GM12878 (cell line): ENCODE results near the gene NAT8L. TPM values are rescaled to one million over a fixed set of nuclear protein-coding genes. Genes with fewer than 3 reads are reported as not detected.

ENCODE experiments used
- ATAC-seq: fragments of 200-7000 bp; cut with Tn5 transposase; 3 replicates; pipeline ENCODE4 v1.9.1; 2020; ENCODE audit warnings: mild to moderate bottlenecking, moderate library complexity
- BruUV-seq: library from RNA; stranded (reverse); fragments of 400-500 nt; replicated peaks from 2 replicates; lab custom pipeline; 2021; lab: Mats Ljungman, UMichigan
- CTCF ChIA-PET: fragments of 300-600 bp; sonication (Branson Sonifier 250); formaldehyde crosslinking; extraction: SDS; loops from one replicate; lab custom pipeline; 2021; ENCODE audit warnings: inconsistent platforms; lab: Yijun Ruan, JAX
- POLR2A ChIA-PET: fragments of 350-600 bp; formaldehyde crosslinking; extraction: SDS; loops from one replicate; lab custom pipeline; 2021; ENCODE audit warnings: inconsistent platforms; lab: Charles Lee
- RAD21 ChIA-PET: fragments of 300-600 bp; sonication (Branson Sonifier 250); formaldehyde crosslinking; loops from one replicate; lab custom pipeline; 2023; ENCODE audit warnings: antibody characterized with exemption; ENCODE audit not compliant: unreplicated experiment; lab: Charles Lee
- SMC1A ChIA-PET: fragments of 300-600 bp; sonication (Branson Sonifier 250); formaldehyde crosslinking; loops from one replicate; lab custom pipeline; 2023; ENCODE audit not compliant: unreplicated experiment, uncharacterized antibody; lab: Charles Lee
- DNase-seq: peaks from one replicate; pipeline ENCODE4 v3.0.0-alpha.2; 2011; ENCODE audit warnings: low read depth, low spot score
- FAIRE-seq: peaks from 3 replicates; lab custom pipeline; 2011; peaks lifted over from hg19 to GRCh38; lab: Jason Lieb, UNC
- H2AFZ ChIP-seq: 2 replicates; pipeline ENCODE4 v1.6.0; 2011; ENCODE audit warnings: low read depth, low read length, control low read depth; ENCODE audit not compliant: control insufficient read depth
- H3K27ac ChIP-seq: 2 replicates; pipeline ENCODE4 v1.5.1; 2011; ENCODE audit warnings: control low read depth; ENCODE audit not compliant: control insufficient read depth, insufficient read depth
- H3K27me3 ChIP-seq, 2 experiments: replicated peaks in 1 of 2; 2 replicates each; pipeline versions ENCODE4 v1.6.0 to v1.6.1; 2011; ENCODE audit warnings: low read length in 1 of 2; ENCODE audit not compliant: control insufficient read depth in 2 of 2, insufficient read depth in 2 of 2
- H3K36me3 ChIP-seq, 2 experiments: 2 replicates each; pipeline ENCODE4 v1.5.1; 2011; ENCODE audit warnings: low read length in 1 of 2; ENCODE audit not compliant: control insufficient read depth in 2 of 2, insufficient read depth in 2 of 2
- H3K4me1 ChIP-seq: 2 replicates; pipeline ENCODE4 v1.6.1; 2011; ENCODE audit warnings: mild to moderate bottlenecking, low read length, moderate library complexity, mixed read lengths; ENCODE audit not compliant: control insufficient read depth, insufficient read depth
- H3K4me2 ChIP-seq: 2 replicates; pipeline ENCODE4 v1.6.0; 2011; ENCODE audit warnings: control low read depth; ENCODE audit not compliant: control insufficient read depth, insufficient read depth
- H3K4me3 ChIP-seq: fragments of 200-600 bp; sonication (generic); 2 replicates; pipeline ENCODE4 v1.5.1; 2016
- H3K79me2 ChIP-seq: 2 replicates; pipeline ENCODE4 v1.6.0; 2011; ENCODE audit warnings: low read length; ENCODE audit not compliant: control insufficient read depth, insufficient read depth
- H3K9ac ChIP-seq: 2 replicates; pipeline ENCODE4 v1.8.0; 2011; ENCODE audit warnings: low read length, control low read depth, mixed read lengths; ENCODE audit not compliant: control insufficient read depth, insufficient read depth
- H3K9me3 ChIP-seq: replicated peaks from 3 replicates; pipeline ENCODE4 v1.5.1; 2011; ENCODE audit warnings: mild to moderate bottlenecking, low read length; ENCODE audit not compliant: control insufficient read depth, insufficient read depth
- H4K20me1 ChIP-seq: 2 replicates; pipeline ENCODE4 v1.6.0; 2011; ENCODE audit not compliant: control insufficient read depth, insufficient read depth
- CHD4 ChIP-seq: fragments of 200-600 bp; sonication (generic); IDR thresholded peaks from 2 replicates; pipeline ENCODE4 v1.6.1; 2016; ENCODE audit warnings: mild to moderate bottlenecking
- EED ChIP-seq: sonication (generic); IDR thresholded peaks from 2 replicates; pipeline ENCODE4 v1.6.1; 2016; ENCODE audit warnings: antibody characterized with exemption, low read depth
- EGR1 ChIP-seq, 2 experiments: IDR thresholded peaks; 1 replicate in 1 of 2; 2 replicates in 1 of 2; pipeline ENCODE4 v1.6.1; 2011 to 2012; ENCODE audit warnings: low read depth in 2 of 2, low read length in 2 of 2, borderline replicate concordance in 1 of 2, mild to moderate bottlenecking in 1 of 2, moderate library complexity in 1 of 2
- MYC ChIP-seq: IDR thresholded peaks from 2 replicates; pipeline ENCODE4 v1.6.1; 2011; ENCODE audit warnings: mild to moderate bottlenecking, low read length, moderate library complexity, inconsistent platforms; ENCODE audit not compliant: insufficient read depth, insufficient replicate concordance, insufficient read length, severe bottlenecking
- POU2F2 ChIP-seq: IDR thresholded peaks from 3 replicates; pipeline ENCODE4 v1.6.1; 2011; ENCODE audit warnings: low read depth, mild to moderate bottlenecking, low read length, borderline replicate concordance
- STAT1 ChIP-seq: fragments of 450-650 bp; conservative IDR thresholded peaks from 2 replicates; pipeline ENCODE4 v1.6.1; 2014; ENCODE audit warnings: antibody characterized with exemption, mild to moderate bottlenecking
- STAT3 ChIP-seq: IDR thresholded peaks from 2 replicates; pipeline ENCODE4 v1.6.1; 2011; ENCODE audit warnings: low read depth, low read length, improper control_type of control experiment
- WGBS: methylation state at CpG from one replicate; pipeline ENCODE4 v1.1.6; 2016; ENCODE audit warnings: low lambda C conversion rate; ENCODE audit not compliant: insufficient replicate concordance, insufficient coverage; ENCODE audit errors: missing lambda C conversion rate; 5-methylcytosine and 5-hydroxymethylcytosine counted together
- in situ Hi-C: fragments of 300-500 bp; cut with MboI; formaldehyde crosslinking; loops from 9 replicates; pipeline ENCODE4 v1.14.3; 2018; ENCODE audit warnings: mixed read lengths
- intact Hi-C: fragments of 100-400 bp; cut with micrococcal nuclease; formaldehyde crosslinking; loops from one replicate; pipeline ENCODE4 v1.14.2; 2022; ENCODE audit not compliant: unreplicated experiment
- polyA plus RNA-seq, 11 experiments: library from polyadenylated mRNA; depleted of rRNA in 4 of 11; unstranded in 6 of 11; stranded (reverse) in 5 of 11; fragments of >200 nt; fragmentation: Nextera tagmentation in 4 of 11; fragmentation: Illumina TruSeq in 1 of 11; extraction: Ambion mirVana in 4 of 11; extraction: Trizol in 1 of 11; gene quantifications; 1 replicate in 1 of 11; 2 replicates in 10 of 11; pipeline versions ENCODE4 v1.2.1 to v1.2.3, GENCODE V29; 2011 to 2016; ENCODE audit warnings: inconsistent platforms in 2 of 11, missing spikeins in 2 of 11, low read depth in 1 of 11
- total RNA-seq, 4 experiments: library from RNA; depleted of rRNA in 3 of 4; stranded (reverse); fragments of >200 nt in 3 of 4; fragmentation: Illumina TruSeq in 1 of 4; extraction: Trizol in 1 of 4; gene quantifications; 2 replicates each; pipeline versions ENCODE4 v1.2.1 to v1.2.3, GENCODE V29; 2013 to 2021

The NAT8L gene
- total and polyA plus RNA-seq, 10 of the 15 experiments (the other 5 are each of a cell fraction or from before 2014, with no cell fraction given) = 0.01 to 0.31 (median 0.11) TPM; not detected in 5

DNA sequence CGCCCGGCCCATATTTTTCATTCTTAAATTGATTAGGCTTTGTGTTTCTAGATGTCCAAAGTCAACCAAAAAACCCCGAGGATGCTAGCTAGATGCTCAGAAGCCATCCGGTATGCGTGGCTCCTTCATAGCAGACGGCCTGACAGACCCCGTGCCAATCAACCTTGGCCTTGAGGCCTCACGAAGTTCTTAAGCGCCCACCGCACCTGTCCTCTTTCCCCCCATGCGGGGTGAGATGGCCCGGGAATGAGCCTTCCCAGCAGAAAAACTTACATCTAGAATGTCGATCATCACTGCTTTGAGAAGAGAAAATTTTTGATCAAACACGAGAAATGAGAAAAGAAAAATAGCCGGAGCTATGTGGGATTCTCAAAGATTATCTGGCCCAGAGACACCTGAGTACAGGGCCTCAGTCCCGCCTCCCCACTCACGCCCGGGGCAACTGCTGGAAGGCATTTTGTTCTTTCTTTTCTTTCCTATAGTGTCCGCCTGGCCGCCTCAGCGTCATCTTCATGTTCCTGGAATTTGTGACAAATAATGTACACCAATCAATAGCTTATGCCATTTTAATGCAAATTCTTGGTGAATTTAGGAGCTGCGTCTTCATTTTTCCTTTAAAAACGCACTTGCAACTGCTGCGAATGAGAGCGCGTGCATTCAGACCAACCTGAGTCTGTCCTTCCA, 1.6 kb upstream of the NAT8L start:
- Histone ChIP-seq H3K36me3 (no peaks in the 10 kb centered on the region), H3K27ac (no peak overlapping the region)
- TF ChIP-seq STAT1 (no peak), POU2F2 (no peak), STAT3 (no peak), MYC (no peak), EGR1 (IDR thresholded peaks at IDR 0.05; ENCODE audit: borderline replicate concordance in 1 of 2, low read depth in 2 of 2, low read length in 2 of 2) (no peak), CHD4 (no peak), EED (no peak)
- TF ChIP-seq, all 136 proteins: peak for 0
- DNase-seq (no peak), ATAC-seq (no peak), FAIRE-seq (no peak)
- Histone ChIP-seq H3K79me2 (no peaks in the 10 kb centered on the region), H3K4me3 (no peak overlapping the region), H3K9ac (no peak overlapping the region), H3K4me1 (no peaks in the 10 kb centered on the region), H2AFZ (no peak overlapping the region), H3K27me3 (peaks cover 2 to 3% of the 10 kb centered on the region in 2 experiments; a peak in 3 of 4 replicates), H3K4me2 (no peak overlapping the region), H3K9me3 (no peaks in the 10 kb centered on the region), H4K20me1 (no peaks in the 10 kb centered on the region)
- CTCF ChIA-PET = no interaction called here
- POLR2A ChIA-PET = no interaction called here
- WGBS = 65% methylated on average over 26 of the region's 26 CpGs
- intact Hi-C loops (no loop called here), in situ Hi-C loops (no loop called here)
- no TSS peak for BruUV-seq
- RAD21 ChIA-PET = no interaction called here
- SMC1A ChIA-PET = no interaction called here
